ENCODE results near the gene ATXN1. TPM values are rescaled to one million over a fixed set of nuclear protein-coding genes. Genes with fewer than 3 reads are reported as not detected.

Gene ATXN1
- total RNA-seq, 1 donor from 2014 or later, result 59.8 TPM

DNA sequence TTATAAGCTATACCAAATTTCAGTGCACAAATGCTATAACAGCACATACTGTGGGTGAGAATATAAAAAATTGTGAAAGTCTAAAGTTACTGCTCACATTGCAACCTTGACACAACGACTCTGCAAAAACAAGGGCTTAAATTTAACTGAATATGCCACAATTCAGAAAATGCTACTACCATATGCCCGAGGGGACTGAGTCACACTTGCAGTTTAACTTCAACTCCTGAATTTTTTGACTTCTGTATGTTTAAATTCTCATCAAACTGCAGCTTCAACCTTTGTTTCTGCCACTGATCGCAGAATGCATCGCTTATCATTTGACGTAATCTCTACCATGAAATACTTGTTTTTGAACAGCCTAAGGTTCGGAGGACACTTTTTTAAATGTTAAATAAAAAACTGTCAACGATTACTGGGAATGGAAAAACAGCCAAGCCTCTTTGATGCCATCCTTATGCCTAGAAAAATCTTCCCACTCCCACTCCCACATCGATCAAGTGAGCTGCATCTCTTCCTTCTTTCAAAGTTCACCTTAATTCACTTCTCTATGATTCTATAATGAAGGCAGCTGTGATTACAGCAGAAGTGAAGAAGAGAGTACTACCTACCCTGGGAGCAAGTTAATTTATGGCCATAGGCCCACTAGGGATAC is 136.5 kb downstream of the ATXN1 start:
- ChIA-PET POLR2A (no interaction called here), CTCF (no interaction called here)
- intact Hi-C loops (cut with micrococcal nuclease), result no loop called here
- peaks cover 31% of the 10 kb centered on the region for H3K4me1 Mint-ChIP-seq
- H3K4me3 Mint-ChIP-seq, result no peak overlapping the region
- TF ChIP-seq, protein P1, sequence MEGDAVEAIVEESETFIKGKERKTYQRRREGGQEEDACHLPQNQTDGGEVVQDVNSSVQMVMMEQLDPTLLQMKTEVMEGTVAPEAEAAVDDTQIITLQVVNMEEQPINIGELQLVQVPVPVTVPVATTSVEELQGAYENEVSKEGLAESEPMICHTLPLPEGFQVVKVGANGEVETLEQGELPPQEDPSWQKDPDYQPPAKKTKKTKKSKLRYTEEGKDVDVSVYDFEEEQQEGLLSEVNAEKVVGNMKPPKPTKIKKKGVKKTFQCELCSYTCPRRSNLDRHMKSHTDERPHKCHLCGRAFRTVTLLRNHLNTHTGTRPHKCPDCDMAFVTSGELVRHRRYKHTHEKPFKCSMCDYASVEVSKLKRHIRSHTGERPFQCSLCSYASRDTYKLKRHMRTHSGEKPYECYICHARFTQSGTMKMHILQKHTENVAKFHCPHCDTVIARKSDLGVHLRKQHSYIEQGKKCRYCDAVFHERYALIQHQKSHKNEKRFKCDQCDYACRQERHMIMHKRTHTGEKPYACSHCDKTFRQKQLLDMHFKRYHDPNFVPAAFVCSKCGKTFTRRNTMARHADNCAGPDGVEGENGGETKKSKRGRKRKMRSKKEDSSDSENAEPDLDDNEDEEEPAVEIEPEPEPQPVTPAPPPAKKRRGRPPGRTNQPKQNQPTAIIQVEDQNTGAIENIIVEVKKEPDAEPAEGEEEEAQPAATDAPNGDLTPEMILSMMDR (IDR thresholded peaks at IDR 0.05), result no peak
- no peak overlapping the region for H3K27ac Mint-ChIP-seq
- ATAC-seq (ENCODE audit: low read depth), result no peak
- no peak for DNase-seq
- H3K27me3 Mint-ChIP-seq, result no peaks in the 10 kb centered on the region
- no peaks in the 10 kb centered on the region for H3K36me3 Mint-ChIP-seq (ENCODE audit: low read depth)
- H3K9me3 Mint-ChIP-seq, result peaks cover 3% of the 10 kb centered on the region

DNA sequence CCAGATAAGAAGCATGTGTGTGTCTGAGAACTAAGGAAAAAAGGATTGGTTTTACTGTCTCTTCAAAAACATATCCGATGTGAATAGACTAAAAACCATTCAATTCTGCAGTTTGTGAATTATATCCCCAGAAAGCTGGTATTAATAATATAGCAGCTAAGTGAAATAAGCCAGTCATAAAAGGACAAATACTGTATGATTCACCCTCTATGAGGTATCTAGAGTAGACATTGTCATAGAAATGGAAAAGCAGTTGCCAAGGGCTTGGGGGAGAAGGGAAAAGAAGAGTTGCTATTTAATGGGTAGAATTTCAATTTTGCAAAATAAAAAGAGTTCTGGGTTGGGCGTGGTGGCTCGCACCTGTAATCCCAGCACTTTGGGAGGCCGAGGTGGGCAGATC is 137.5 kb downstream of the ATXN1 start:
- H3K9me3 Mint-ChIP-seq, result peaks cover 3% of the 10 kb centered on the region
- H3K36me3 Mint-ChIP-seq (ENCODE audit: low read depth), result no peaks in the 10 kb centered on the region
- peaks cover 31% of the 10 kb centered on the region for H3K4me1 Mint-ChIP-seq
- no peak overlapping the region for H3K4me3 Mint-ChIP-seq
- H3K27me3 Mint-ChIP-seq, result no peaks in the 10 kb centered on the region
- no peak for DNase-seq
- POLR2A ChIA-PET, result no interaction called here
- intact Hi-C loops (cut with micrococcal nuclease), result no loop called here
- CTCF ChIA-PET, result no interaction called here
- H3K27ac Mint-ChIP-seq, result no peak overlapping the region
- ATAC-seq (ENCODE audit: low read depth), result no peak
- TF ChIP-seq, protein P1 (IDR thresholded peaks at IDR 0.05), result no peak

DNA sequence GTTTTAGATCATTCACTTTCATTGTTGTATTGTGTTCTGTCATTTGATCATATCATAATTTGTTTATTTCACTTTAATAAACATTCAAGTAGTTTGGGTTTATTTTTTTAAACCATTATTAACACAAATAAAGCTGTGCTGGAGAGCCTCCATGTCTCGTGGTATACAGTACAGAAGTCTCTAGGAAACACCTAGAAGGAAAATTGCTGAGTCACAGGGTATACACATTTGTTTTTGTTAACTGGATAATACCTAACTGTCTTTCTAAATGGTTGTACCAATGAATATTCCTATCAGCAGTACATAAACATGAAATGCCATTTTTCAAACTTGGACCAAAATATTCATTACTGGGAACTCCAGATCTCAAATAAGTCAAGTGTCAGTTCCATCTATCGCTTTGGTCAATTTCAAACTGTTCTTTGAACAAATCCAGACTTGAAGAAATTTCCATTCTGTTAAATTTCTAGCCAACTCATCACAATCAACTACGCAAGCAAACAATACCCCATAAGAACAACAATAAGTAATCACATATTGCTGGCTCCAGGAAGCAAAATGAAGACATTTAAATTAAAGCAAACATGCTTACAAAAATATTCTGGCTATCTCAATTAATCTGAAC is 138.1 kb downstream of the ATXN1 start:
- POLR2A ChIA-PET, result interaction anchor here (0.5 kb wide), 1 partner anchor 147 kb away, joined by 3 read pairs; no protein-coding TSS in a partner anchor
- H3K9me3 Mint-ChIP-seq, result no peaks in the 10 kb centered on the region
- TF ChIP-seq, protein P1 (IDR thresholded peaks at IDR 0.05), result no peak
- no peaks in the 10 kb centered on the region for H3K36me3 Mint-ChIP-seq (ENCODE audit: low read depth)
- no peak for DNase-seq
- ATAC-seq (ENCODE audit: low read depth), result no peak
- H3K27ac Mint-ChIP-seq, result no peak overlapping the region
- no peaks in the 10 kb centered on the region for H3K27me3 Mint-ChIP-seq
- intact Hi-C loops (cut with micrococcal nuclease), result no loop called here
- H3K4me1 Mint-ChIP-seq, result peaks cover 31% of the 10 kb centered on the region
- CTCF ChIA-PET, result no interaction called here
- H3K4me3 Mint-ChIP-seq, result no peak overlapping the region

DNA sequence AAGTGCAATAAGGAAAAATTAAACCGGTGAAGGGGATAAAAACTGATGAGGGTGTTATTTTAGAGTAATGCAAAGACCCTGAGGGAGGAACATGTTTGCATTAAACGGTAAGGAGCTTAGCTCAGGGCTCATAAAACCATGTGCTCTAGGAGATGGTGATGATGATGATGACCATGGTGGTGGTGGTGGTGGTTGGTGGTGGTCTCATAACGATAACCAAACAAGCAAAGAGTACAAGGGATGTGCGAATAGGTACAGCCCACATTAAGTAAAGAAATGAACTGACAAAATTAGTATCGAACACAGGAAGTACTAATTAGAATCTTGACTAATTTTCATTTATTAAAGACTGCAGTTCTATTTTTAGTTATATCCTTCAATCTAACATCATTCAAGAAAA is 139.1 kb downstream of the ATXN1 start:
- ChIA-PET CTCF (no interaction called here), POLR2A (interaction anchor here (0.5 kb wide), 1 partner anchor 146 kb away, joined by 3 read pairs; no protein-coding TSS in a partner anchor)
- Mint-ChIP-seq H3K4me3 (no peak overlapping the region), H3K27ac (peak overlapping the region; percentile 5), H3K27me3 (no peaks in the 10 kb centered on the region), H3K9me3 (no peaks in the 10 kb centered on the region), H3K4me1 (peaks cover 31% of the 10 kb centered on the region), H3K36me3 (ENCODE audit: low read depth) (no peaks in the 10 kb centered on the region)
- intact Hi-C loops (cut with micrococcal nuclease), result no loop called here
- ATAC-seq (ENCODE audit: low read depth) (no peak), DNase-seq (no peak)
- TF ChIP-seq, protein P1 (IDR thresholded peaks at IDR 0.05), result no peak

DNA sequence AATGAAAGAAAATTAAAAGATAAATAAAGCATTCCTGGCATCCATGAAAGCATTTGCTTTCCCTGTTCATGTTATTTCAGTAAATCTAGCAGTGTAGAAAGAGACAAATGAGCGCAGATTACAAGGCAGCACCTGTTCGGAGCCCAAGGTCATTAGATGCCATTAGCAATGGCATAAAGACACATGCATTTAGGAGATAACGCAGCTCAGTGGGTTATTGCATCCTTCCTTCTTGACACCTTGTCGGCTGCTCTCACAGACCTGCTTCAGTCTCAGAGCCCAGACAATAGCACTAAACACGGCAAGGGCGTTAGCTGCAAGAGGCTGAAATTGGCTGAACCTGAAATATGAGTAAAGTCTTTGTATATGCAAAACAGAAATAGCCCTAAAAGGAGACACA is 140.3 kb downstream of the ATXN1 start:
- no peak overlapping the region for H3K4me3 Mint-ChIP-seq
- H3K36me3 Mint-ChIP-seq (ENCODE audit: low read depth), result no peaks in the 10 kb centered on the region
- peaks cover 29% of the 10 kb centered on the region for H3K4me1 Mint-ChIP-seq
- TF ChIP-seq, protein P1 (IDR thresholded peaks at IDR 0.05), result no peak
- no peaks in the 10 kb centered on the region for H3K9me3 Mint-ChIP-seq
- POLR2A ChIA-PET, result interaction anchor here (1.0 kb wide), 1 partner anchor 30 kb away, joined by 3 read pairs; no protein-coding TSS in a partner anchor
- intact Hi-C loops (cut with micrococcal nuclease), result no loop called here
- ATAC-seq (ENCODE audit: low read depth) (no peak), DNase-seq (no peak)
- CTCF ChIA-PET, result no interaction called here
- H3K27me3 Mint-ChIP-seq, result no peaks in the 10 kb centered on the region
- no peak overlapping the region for H3K27ac Mint-ChIP-seq

Measured in activated B cell treated with CpG ODN at 0.5 μM for 24 hours (primary cell).